GM23338 (cell line): ENCODE results near the gene MYO15B. TPM values are rescaled to one million over a fixed set of nuclear protein-coding genes. Genes with fewer than 3 reads are reported as not detected.
A peak's percentile ranks its signal among the peaks of the same experiment; 100 is the strongest.

ENCODE experiments used
- ATAC-seq: fragments of 200-7000 bp; cut with Tn5 transposase; 3 replicates; pipeline ENCODE4 v1.9.1; 2020
- DNase-seq: peaks from one replicate; pipeline ENCODE4 v3.0.0-alpha.2; 2015; ENCODE audit warnings: low spot score
- H2AFZ ChIP-seq: fragments of 200-600 bp; sonication (generic); 2 replicates; pipeline ENCODE4 v1.8.0; 2016; ENCODE audit warnings: antibody characterized with exemption, mild to moderate bottlenecking, moderate library complexity
- H3F3A ChIP-seq: fragments of 200-600 bp; sonication (generic); replicated peaks from 2 replicates; pipeline ENCODE4 v1.8.0; 2017; ENCODE audit warnings: antibody characterized with exemption, mixed run types, low read depth
- H3K27ac ChIP-seq: fragments of 200-600 bp; sonication (generic); 2 replicates; pipeline ENCODE4 v1.6.1; 2016; ENCODE audit warnings: low read depth
- H3K27me3 ChIP-seq: fragments of 200-600 bp; sonication (generic); 2 replicates; pipeline ENCODE4 v1.8.0; 2016; ENCODE audit warnings: mild to moderate bottlenecking, mixed run types, moderate library complexity; ENCODE audit not compliant: insufficient read depth
- H3K36me3 ChIP-seq: fragments of 200-600 bp; sonication (generic); 2 replicates; pipeline ENCODE4 v1.8.0; 2016; ENCODE audit warnings: mild to moderate bottlenecking; ENCODE audit not compliant: insufficient read depth
- H3K4me1 ChIP-seq: fragments of 200-600 bp; sonication (generic); 2 replicates; pipeline ENCODE4 v1.8.0; 2016; ENCODE audit warnings: mild to moderate bottlenecking, moderate library complexity; ENCODE audit not compliant: insufficient read depth
- H3K4me2 ChIP-seq: fragments of 200-600 bp; sonication (generic); 2 replicates; pipeline ENCODE4 v1.7.1; 2017; ENCODE audit warnings: mixed run types
- H3K4me3 ChIP-seq: fragments of 200-600 bp; sonication (generic); 2 replicates; pipeline ENCODE4 v1.6.1; 2016; ENCODE audit warnings: mixed run types
- H3K79me2 ChIP-seq: fragments of 200-600 bp; sonication (generic); replicated peaks from 2 replicates; pipeline ENCODE4 v1.8.0; 2017; ENCODE audit warnings: mild to moderate bottlenecking; ENCODE audit not compliant: insufficient read depth
- H3K9me2 ChIP-seq: fragments of 200-600 bp; sonication (generic); 2 replicates; pipeline ENCODE4 v1.8.0; 2017; ENCODE audit not compliant: insufficient read depth
- H4K20me1 ChIP-seq: fragments of 200-600 bp; sonication (generic); replicated peaks from 2 replicates; pipeline ENCODE4 v1.8.0; 2017; ENCODE audit warnings: mild to moderate bottlenecking; ENCODE audit not compliant: insufficient read depth
- H3K27ac Mint-ChIP-seq: 2 replicates; pipeline ENCODE4 v1.8.0; 2020; ENCODE audit warnings: inconsistent platforms, mild to moderate bottlenecking, moderate library complexity, mixed read lengths
- H3K27me3 Mint-ChIP-seq: 3 replicates; pipeline ENCODE4 v1.8.0; 2022; ENCODE audit warnings: low read depth, mild to moderate bottlenecking, moderate library complexity, mixed read lengths, inconsistent platforms; ENCODE audit not compliant: insufficient read depth, poor library complexity
- H3K36me3 Mint-ChIP-seq: 3 replicates; pipeline ENCODE4 v1.8.0; 2021; ENCODE audit warnings: low read depth, mild to moderate bottlenecking, inconsistent platforms, moderate library complexity, mixed read lengths
- H3K4me1 Mint-ChIP-seq: 3 replicates; pipeline ENCODE4 v1.8.0; 2020; ENCODE audit warnings: mild to moderate bottlenecking, inconsistent platforms, mixed read lengths
- H3K4me3 Mint-ChIP-seq: 3 replicates; pipeline ENCODE4 v1.8.0; 2021; ENCODE audit warnings: moderate library complexity, mild to moderate bottlenecking, inconsistent platforms, mixed read lengths
- H3K9me3 Mint-ChIP-seq: 3 replicates; pipeline ENCODE4 v1.8.0; 2020; ENCODE audit warnings: moderate library complexity, mild to moderate bottlenecking, inconsistent platforms, mixed read lengths
- EZH2 ChIP-seq: fragments of 200-600 bp; sonication (generic); IDR thresholded peaks from one replicate; pipeline ENCODE4 v1.8.0; 2017; ENCODE audit warnings: antibody characterized with exemption, mild to moderate bottlenecking, low read depth; ENCODE audit not compliant: unreplicated experiment
- NANOG ChIP-seq: IDR thresholded peaks from 2 replicates; pipeline ENCODE4 v1.6.1; 2016; ENCODE audit warnings: antibody characterized with exemption, borderline replicate concordance
- STAT1 ChIP-seq: IDR thresholded peaks from one replicate; pipeline ENCODE4 v1.6.1; 2016; ENCODE audit warnings: antibody characterized with exemption; ENCODE audit not compliant: unreplicated experiment
- polyA plus RNA-seq: library from polyadenylated mRNA; unstranded; fragments of >200 nt; fragmentation: Nextera tagmentation; extraction: Ambion mirVana; gene quantifications from 2 replicates; pipeline ENCODE4 v1.2.1, GENCODE V29; 2016
- total RNA-seq: library from RNA; depleted of rRNA; stranded (reverse); fragments of >200 nt; shearing (Covaris generic); gene quantifications from 2 replicates; pipeline ENCODE4 v1.2.3, GENCODE V29; 2014
- TF ChIP-seq, protein P1 (sequence below), 2 experiments: fragments of 200-600 bp in 1 of 2; sonication (generic) in 1 of 2; conservative IDR thresholded peaks; 2 replicates each; pipeline versions ENCODE4 v1.5.1 to v1.6.1; 2016 to 2017; ENCODE audit warnings: antibody characterized with exemption in 2 of 2, low read depth in 2 of 2, mild to moderate bottlenecking in 2 of 2, moderate library complexity in 1 of 2
- TF ChIP-seq, protein P2 (sequence below): IDR thresholded peaks from 2 replicates; pipeline ENCODE4 v1.6.1; 2016; ENCODE audit warnings: antibody characterized with exemption

The MYO15B gene
- total and polyA plus RNA-seq, 2 experiments from 2014 or later = 6.6 to 12.4 TPM

DNA sequence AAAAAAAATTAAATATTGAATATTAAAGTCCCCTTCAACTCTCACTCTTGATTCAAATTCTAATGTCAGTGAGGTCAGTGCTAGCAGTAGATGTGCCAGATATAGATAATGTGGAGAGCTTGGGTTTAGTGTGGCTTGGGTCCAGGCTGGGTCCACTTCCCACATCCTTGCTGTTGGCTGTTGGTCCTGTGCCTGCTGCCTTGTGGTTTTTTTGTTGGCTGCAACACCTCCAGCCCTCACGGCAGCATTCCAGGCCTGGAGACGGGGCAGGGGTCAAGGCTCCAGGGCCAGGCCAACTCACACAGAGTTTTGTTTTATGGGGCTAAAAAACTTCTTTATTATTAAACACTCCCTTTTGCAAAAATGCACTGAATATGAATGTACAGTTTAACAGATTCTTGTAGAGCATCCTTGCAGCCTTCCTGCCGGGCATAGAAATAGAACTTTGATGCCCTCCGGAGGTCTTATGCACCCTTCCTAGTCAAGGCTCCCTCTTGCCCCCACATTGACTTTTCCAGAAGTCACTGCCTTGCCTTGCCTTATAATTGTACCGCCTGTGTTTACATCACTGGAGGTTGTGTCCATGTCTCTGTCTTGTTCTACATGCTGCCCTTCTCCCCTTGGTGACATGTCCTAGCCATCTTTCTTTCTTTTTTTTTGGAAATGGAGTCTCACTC is 25.5 kb upstream of the MYO15B start:
- Mint-ChIP-seq H3K4me3 (no peak overlapping the region), H3K27me3 (peaks cover 2% of the 10 kb centered on the region), H3K4me1 (peaks cover under 1% of the 10 kb centered on the region; the same call in 1 of the 3 replicates), H3K36me3 (no peaks in the 10 kb centered on the region), H3K27ac (no peak overlapping the region), H3K9me3 (no peaks in the 10 kb centered on the region)
- no peaks in the 10 kb centered on the region; the same call in 1 of the 2 replicates for H3K36me3 ChIP-seq
- no peak overlapping the region for H3K27ac ChIP-seq
- H3K79me2 ChIP-seq = no peaks in the 10 kb centered on the region
- ATAC-seq (no peak), DNase-seq (no peak)
- H4K20me1 ChIP-seq = no peaks in the 10 kb centered on the region
- no peak overlapping the region for H3K4me2 ChIP-seq
- TF ChIP-seq, protein P1, sequence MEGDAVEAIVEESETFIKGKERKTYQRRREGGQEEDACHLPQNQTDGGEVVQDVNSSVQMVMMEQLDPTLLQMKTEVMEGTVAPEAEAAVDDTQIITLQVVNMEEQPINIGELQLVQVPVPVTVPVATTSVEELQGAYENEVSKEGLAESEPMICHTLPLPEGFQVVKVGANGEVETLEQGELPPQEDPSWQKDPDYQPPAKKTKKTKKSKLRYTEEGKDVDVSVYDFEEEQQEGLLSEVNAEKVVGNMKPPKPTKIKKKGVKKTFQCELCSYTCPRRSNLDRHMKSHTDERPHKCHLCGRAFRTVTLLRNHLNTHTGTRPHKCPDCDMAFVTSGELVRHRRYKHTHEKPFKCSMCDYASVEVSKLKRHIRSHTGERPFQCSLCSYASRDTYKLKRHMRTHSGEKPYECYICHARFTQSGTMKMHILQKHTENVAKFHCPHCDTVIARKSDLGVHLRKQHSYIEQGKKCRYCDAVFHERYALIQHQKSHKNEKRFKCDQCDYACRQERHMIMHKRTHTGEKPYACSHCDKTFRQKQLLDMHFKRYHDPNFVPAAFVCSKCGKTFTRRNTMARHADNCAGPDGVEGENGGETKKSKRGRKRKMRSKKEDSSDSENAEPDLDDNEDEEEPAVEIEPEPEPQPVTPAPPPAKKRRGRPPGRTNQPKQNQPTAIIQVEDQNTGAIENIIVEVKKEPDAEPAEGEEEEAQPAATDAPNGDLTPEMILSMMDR (conservative IDR thresholded peaks at IDR 0.05; ENCODE audit: low read depth in 2 of 2) = 0 out of 4 replicates have a peak, but pooled peaks of 1 of the 2 experiments have one; percentile 11
- TF ChIP-seq EZH2 = no peak
- H3K4me3 ChIP-seq = no peak overlapping the region
- no peaks in the 10 kb centered on the region for H3K27me3 ChIP-seq
- no peak overlapping the region for H2AFZ ChIP-seq
- H3K9me2 ChIP-seq = no peaks in the 10 kb centered on the region
- no peaks in the 10 kb centered on the region for H3F3A ChIP-seq
- no peaks in the 10 kb centered on the region; the same call in 1 of the 2 replicates for H3K4me1 ChIP-seq

DNA sequence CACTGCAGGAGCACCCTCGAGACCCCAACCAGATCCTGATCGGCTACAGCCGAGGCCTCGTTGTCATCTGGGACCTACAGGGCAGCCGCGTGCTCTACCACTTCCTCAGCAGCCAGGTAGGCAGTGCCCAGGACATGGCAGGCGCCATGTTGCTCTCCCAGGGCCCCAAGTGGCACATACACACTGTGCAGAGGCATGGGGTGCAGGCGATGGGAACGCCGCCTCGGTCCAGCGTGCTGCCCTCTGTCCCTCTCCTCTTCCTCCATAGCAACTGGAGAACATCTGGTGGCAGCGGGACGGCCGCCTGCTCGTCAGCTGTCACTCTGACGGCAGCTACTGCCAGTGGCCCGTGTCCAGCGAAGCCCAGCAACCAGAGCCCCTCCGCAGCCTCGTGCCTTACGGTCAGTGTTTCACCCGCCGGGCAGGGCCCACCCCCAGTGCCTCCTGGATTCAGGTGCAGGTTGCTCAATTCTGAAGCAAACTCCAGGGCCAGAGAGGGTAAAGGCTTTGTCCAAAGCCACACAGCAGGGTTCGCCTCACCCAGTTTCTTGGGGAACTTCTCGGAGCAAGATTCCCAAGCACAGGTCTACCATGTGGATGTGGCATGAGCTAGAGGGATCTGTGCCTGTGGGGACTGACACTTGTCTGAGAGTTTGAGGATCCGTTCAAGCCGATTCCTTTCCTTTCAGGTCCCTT is 24.4 kb upstream of the MYO15B start:
- no peak for ATAC-seq
- Mint-ChIP-seq H3K4me1 (no peaks in the 10 kb centered on the region), H3K27me3 (peaks cover 2% of the 10 kb centered on the region), H3K27ac (no peak overlapping the region), H3K36me3 (no peaks in the 10 kb centered on the region), H3K4me3 (no peak overlapping the region), H3K9me3 (no peaks in the 10 kb centered on the region)
- no peak for DNase-seq
- Histone ChIP-seq H3K4me1 (no peaks in the 10 kb centered on the region; the same call in 1 of the 2 replicates), H3K79me2 (no peaks in the 10 kb centered on the region), H3F3A (no peaks in the 10 kb centered on the region), H4K20me1 (no peaks in the 10 kb centered on the region), H3K9me2 (no peaks in the 10 kb centered on the region), H2AFZ (no peak overlapping the region), H3K36me3 (no peaks in the 10 kb centered on the region; the same call in 1 of the 2 replicates), H3K4me2 (no peak overlapping the region), H3K4me3 (no peak overlapping the region), H3K27ac (no peak overlapping the region), H3K27me3 (no peaks in the 10 kb centered on the region)
- TF ChIP-seq NANOG = no peak
- TF ChIP-seq STAT1 = no peak

DNA sequence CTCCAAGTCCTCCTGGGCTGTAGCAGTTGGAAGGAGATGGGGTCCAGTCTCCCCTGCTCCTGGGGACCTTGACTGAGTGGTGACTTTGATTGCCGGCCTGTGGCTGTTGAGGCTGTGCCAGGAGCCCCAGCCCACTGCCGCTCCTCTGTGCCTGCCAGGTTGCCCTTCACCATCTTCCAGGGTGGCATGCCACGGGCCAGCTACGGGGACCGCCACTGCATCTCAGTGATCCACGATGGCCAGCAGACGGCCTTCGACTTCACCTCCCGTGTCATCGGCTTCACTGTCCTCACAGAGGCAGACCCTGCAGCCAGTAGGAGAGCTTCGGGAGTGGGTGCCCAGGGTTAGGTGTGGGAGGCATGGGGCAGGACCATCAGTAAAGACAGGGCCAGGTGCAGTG is 23.4 kb upstream of the MYO15B start:
- no peaks in the 10 kb centered on the region for H3K9me3 Mint-ChIP-seq
- no peaks in the 10 kb centered on the region for H3K36me3 Mint-ChIP-seq
- H3K27ac ChIP-seq = no peak overlapping the region
- H3F3A ChIP-seq = no peaks in the 10 kb centered on the region
- H3K4me1 ChIP-seq = no peaks in the 10 kb centered on the region
- no peak overlapping the region for H3K27ac Mint-ChIP-seq
- H3K36me3 ChIP-seq = no peaks in the 10 kb centered on the region; the same call in 1 of the 2 replicates
- no peaks in the 10 kb centered on the region for H3K79me2 ChIP-seq
- H3K4me1 Mint-ChIP-seq = no peaks in the 10 kb centered on the region
- no peak overlapping the region for H3K4me2 ChIP-seq
- H3K9me2 ChIP-seq = no peaks in the 10 kb centered on the region
- no peaks in the 10 kb centered on the region for H4K20me1 ChIP-seq
- H2AFZ ChIP-seq = no peak overlapping the region
- H3K4me3 Mint-ChIP-seq = no peak overlapping the region
- ATAC-seq (no peak), DNase-seq (no peak)
- H3K27me3 Mint-ChIP-seq = peaks cover 2% of the 10 kb centered on the region
- H3K4me3 ChIP-seq = no peak overlapping the region
- no peaks in the 10 kb centered on the region for H3K27me3 ChIP-seq
- TF ChIP-seq, protein P1 (conservative IDR thresholded peaks at IDR 0.05; ENCODE audit: low read depth in 2 of 2) = no peak
- TF ChIP-seq, protein P2, sequence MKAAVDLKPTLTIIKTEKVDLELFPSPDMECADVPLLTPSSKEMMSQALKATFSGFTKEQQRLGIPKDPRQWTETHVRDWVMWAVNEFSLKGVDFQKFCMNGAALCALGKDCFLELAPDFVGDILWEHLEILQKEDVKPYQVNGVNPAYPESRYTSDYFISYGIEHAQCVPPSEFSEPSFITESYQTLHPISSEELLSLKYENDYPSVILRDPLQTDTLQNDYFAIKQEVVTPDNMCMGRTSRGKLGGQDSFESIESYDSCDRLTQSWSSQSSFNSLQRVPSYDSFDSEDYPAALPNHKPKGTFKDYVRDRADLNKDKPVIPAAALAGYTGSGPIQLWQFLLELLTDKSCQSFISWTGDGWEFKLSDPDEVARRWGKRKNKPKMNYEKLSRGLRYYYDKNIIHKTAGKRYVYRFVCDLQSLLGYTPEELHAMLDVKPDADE = no peak
